ENCODE measurements around the gene ATP6V1D.

The ATP6V1D gene

DNA sequence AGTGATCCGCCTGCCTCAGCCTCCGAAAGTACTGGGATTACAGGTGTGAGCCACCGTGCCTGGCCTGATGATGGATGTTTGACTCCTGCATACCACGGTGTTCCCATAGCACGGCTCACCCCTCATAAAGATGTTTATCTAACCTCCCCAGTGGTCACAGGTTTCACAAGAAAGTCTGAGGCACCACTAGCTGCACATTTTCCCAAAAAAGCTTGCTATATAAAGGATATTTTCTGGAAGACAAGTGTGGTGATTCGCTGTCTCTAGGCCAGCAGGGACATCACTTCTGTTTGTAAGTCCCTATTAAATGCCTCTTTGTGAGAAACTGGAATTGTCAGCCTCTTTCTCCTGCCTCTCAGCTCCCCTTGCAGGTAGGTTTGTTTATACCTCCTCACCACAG, 34.1 kb upstream of the ATP6V1D start:
- H3K27ac ChIP-seq (ENCODE audit: low read length): no peak overlapping the region
- TF ChIP-seq EZH2 (optimal IDR thresholded peaks at IDR 0.05; ENCODE audit: low read depth, low read length): no peak
- no peak for TF ChIP-seq EZH2phosphoT487 (IDR thresholded peaks at IDR 0.05; ENCODE audit: low read length)
- TF ChIP-seq CTCF (IDR thresholded peaks at IDR 0.05; ENCODE audit: low read length): no peak
- no peaks in the 10 kb centered on the region for H3K36me3 ChIP-seq (replicated peaks; ENCODE audit: insufficient read depth, low read length)

GRCh38 chr14:67392800-67393199, 33.2 kb upstream of the ATP6V1D start:
- Histone ChIP-seq H3K4me1 (ENCODE audit: low read length) (no peaks in the 10 kb centered on the region), H3K27me3 (replicated peaks; ENCODE audit: insufficient read depth, low read length) (no peaks in the 10 kb centered on the region), H3K4me2 (ENCODE audit: low read depth, low read length) (no peak overlapping the region), H2AFZ (ENCODE audit: low read length) (no peak overlapping the region), H3K9me3 (replicated peaks; ENCODE audit: insufficient read depth, low read length) (no peaks in the 10 kb centered on the region), H3K36me3 (replicated peaks; ENCODE audit: insufficient read depth, low read length) (no peaks in the 10 kb centered on the region), H4K20me1 (ENCODE audit: insufficient read depth, low read length) (no peaks in the 10 kb centered on the region), H3K9me2 (replicated peaks; ENCODE audit: insufficient read depth, low read length) (no peaks in the 10 kb centered on the region), H3K4me3 (ENCODE audit: low read length) (no peak overlapping the region), H3F3A (ENCODE audit: insufficient read depth, low read length) (no peaks in the 10 kb centered on the region), H3K9ac (ENCODE audit: low read length) (no peak overlapping the region), H3K79me2 (ENCODE audit: low read length) (no peaks in the 10 kb centered on the region), H3K27ac (ENCODE audit: low read length) (no peak overlapping the region)
- no peak for TF ChIP-seq EZH2phosphoT487 (IDR thresholded peaks at IDR 0.05; ENCODE audit: low read length)
- TF ChIP-seq CTCF (IDR thresholded peaks at IDR 0.05; ENCODE audit: low read length): no peak
- TF ChIP-seq EZH2 (optimal IDR thresholded peaks at IDR 0.05; ENCODE audit: low read depth, low read length): no peak
- no peak for DNase-seq

More for the DNA sequence above, 34.1 kb upstream of the ATP6V1D start:
- no peak overlapping the region for H3K4me3 ChIP-seq (ENCODE audit: low read length)
- H3K9me2 ChIP-seq (replicated peaks; ENCODE audit: insufficient read depth, low read length): no peaks in the 10 kb centered on the region
- no peak overlapping the region for H2AFZ ChIP-seq (ENCODE audit: low read length)
- no peaks in the 10 kb centered on the region for H3K27me3 ChIP-seq (replicated peaks; ENCODE audit: insufficient read depth, low read length)
- no peaks in the 10 kb centered on the region for H4K20me1 ChIP-seq (ENCODE audit: insufficient read depth, low read length)
- no peaks in the 10 kb centered on the region for H3K79me2 ChIP-seq (ENCODE audit: low read length)
- H3K9ac ChIP-seq (ENCODE audit: low read length): no peak overlapping the region
- H3F3A ChIP-seq (ENCODE audit: insufficient read depth, low read length): no peaks in the 10 kb centered on the region
- H3K4me1 ChIP-seq (ENCODE audit: low read length): no peaks in the 10 kb centered on the region
- no peak overlapping the region for H3K4me2 ChIP-seq (ENCODE audit: low read depth, low read length)
- H3K9me3 ChIP-seq (replicated peaks; ENCODE audit: insufficient read depth, low read length): no peaks in the 10 kb centered on the region
- DNase-seq: no peak

GRCh38 chr14:67392123-67392522, 32.5 kb upstream of the ATP6V1D start:
- no peaks in the 10 kb centered on the region for H3K9me3 ChIP-seq (replicated peaks; ENCODE audit: insufficient read depth, low read length)
- no peak overlapping the region for H3K4me3 ChIP-seq (ENCODE audit: low read length)
- H3K9me2 ChIP-seq (replicated peaks; ENCODE audit: insufficient read depth, low read length): no peaks in the 10 kb centered on the region
- H3K4me2 ChIP-seq (ENCODE audit: low read depth, low read length): no peak overlapping the region
- TF ChIP-seq EZH2 (optimal IDR thresholded peaks at IDR 0.05; ENCODE audit: low read depth, low read length) (no peak), EZH2phosphoT487 (IDR thresholded peaks at IDR 0.05; ENCODE audit: low read length) (no peak), CTCF (IDR thresholded peaks at IDR 0.05; ENCODE audit: low read length) (no peak)
- H3K36me3 ChIP-seq (replicated peaks; ENCODE audit: insufficient read depth, low read length): no peaks in the 10 kb centered on the region
- H3K9ac ChIP-seq (ENCODE audit: low read length): no peak overlapping the region
- H3K27ac ChIP-seq (ENCODE audit: low read length): no peak overlapping the region
- no peaks in the 10 kb centered on the region for H3K79me2 ChIP-seq (ENCODE audit: low read length)
- no peaks in the 10 kb centered on the region for H4K20me1 ChIP-seq (ENCODE audit: insufficient read depth, low read length)
- no peaks in the 10 kb centered on the region for H3F3A ChIP-seq (ENCODE audit: insufficient read depth, low read length)
- H3K27me3 ChIP-seq (replicated peaks; ENCODE audit: insufficient read depth, low read length): no peaks in the 10 kb centered on the region
- H3K4me1 ChIP-seq (ENCODE audit: low read length): no peaks in the 10 kb centered on the region
- no peak for DNase-seq
- H2AFZ ChIP-seq (ENCODE audit: low read length): no peak overlapping the region
